HG03520 (cell line): ENCODE results near the gene LBHD2.
"Not testable (repeated sequence)": the region's sequence is repeated elsewhere in the genome, so short reads cannot be mapped to it uniquely, and the experiment has no call there.

Source experiments
- ATAC-seq: cut with Tn5 transposase; IDR thresholded peaks from one replicate; pipeline ENCODE4 v1.9.1; 2021; ENCODE audit warnings: mild to moderate bottlenecking, moderate library complexity; ENCODE audit not compliant: unreplicated experiment

LBHD2 gene

GRCh38 chr14:103117499-103117898 is 33.5 kb downstream of the LBHD2 start:
- ATAC-seq = not testable (repeated sequence)

- no peak for ATAC-seq
Measured at GRCh38 chr14:103118018-103118662, 34.1 kb downstream of the LBHD2 start.

GRCh38 chr14:103118663-103119404 is 34.8 kb downstream of the LBHD2 start:
- ATAC-seq = no peak

- not testable (repeated sequence) for ATAC-seq
Measured at GRCh38 chr14:103119527-103119926, 35.5 kb downstream of the LBHD2 start.

GRCh38 chr14:103121121-103121845 is 37.3 kb downstream of the LBHD2 start:
- ATAC-seq = no peak

- no peak for ATAC-seq
Measured at GRCh38 chr14:103121846-103122584, 38.0 kb downstream of the LBHD2 start.

GRCh38 chr14:103122585-103122946 is 38.6 kb downstream of the LBHD2 start:
- no peak for ATAC-seq

- no peak for ATAC-seq
Measured at GRCh38 chr14:103122947-103123633, 39.1 kb downstream of the LBHD2 start, which contains the start of gene TNFAIP2. Gene TNFAIP2 (plus strand): TSS chr14:103123461. CDS start chr14:103126458, 2,997 bp downstream.

GRCh38 chr14:103123634-103124500 is 39.9 kb downstream of the LBHD2 start:
- no peak for ATAC-seq

- no peak for ATAC-seq
Measured at GRCh38 chr14:103124501-103125001, 40.5 kb downstream of the LBHD2 start.

GRCh38 chr14:103125098-103126070 is 41.4 kb downstream of the LBHD2 start:
- no peak for ATAC-seq

GRCh38 chr14:103126088-103126872 is 42.3 kb downstream of the LBHD2 start:
- ATAC-seq = no peak

GRCh38 chr14:103126873-103127304 is 42.9 kb downstream of the LBHD2 start:
- no peak for ATAC-seq

GRCh38 chr14:103127356-103127755 is 43.3 kb downstream of the LBHD2 start:
- ATAC-seq = no peak

GRCh38 chr14:103127861-103128598 is 44.0 kb downstream of the LBHD2 start:
- ATAC-seq = no peak

- no peak for ATAC-seq
Measured at GRCh38 chr14:103128631-103129300, 44.8 kb downstream of the LBHD2 start.
